Activated CD4-positive, alpha-beta T cell treated with anti-CD3 and anti-CD28 coated beads for 36 hours (primary cell): Measurements from ENCODE around the gene REV1. TPM values are rescaled to one million over a fixed set of nuclear protein-coding genes. Genes with fewer than 3 reads are reported as not detected.
"Not testable (repeated sequence)": the region's sequence is repeated elsewhere in the genome, so short reads cannot be mapped to it uniquely, and the experiment has no call there.

ENCODE experiments used
- ATAC-seq: fragments of 200-7000 bp; cut with Tn5 transposase; one replicate; pipeline ENCODE4 v1.10.0; 2021; ENCODE audit warnings: mild to moderate bottlenecking, moderate library complexity
- CTCF ChIA-PET: fragments of 350-600 bp; sonication (Branson Sonifier 250); formaldehyde crosslinking; loops from one replicate; lab custom pipeline; 2021; ENCODE audit warnings: antibody characterized with exemption; lab: Charles Lee
- POLR2A ChIA-PET: fragments of 350-600 bp; sonication (Branson Sonifier 250); formaldehyde crosslinking; loops from one replicate; lab custom pipeline; 2021; ENCODE audit warnings: antibody characterized with exemption, inconsistent platforms; lab: Charles Lee
- DNase-seq: peaks from one replicate; pipeline ENCODE4 v3.0.0-alpha.2; 2020
- H3K27ac Mint-ChIP-seq: one replicate; pipeline ENCODE4 v1.8.0; 2021; ENCODE audit warnings: mixed read lengths
- H3K27me3 Mint-ChIP-seq: one replicate; pipeline ENCODE4 v1.8.0; 2021; ENCODE audit warnings: mixed read lengths
- H3K36me3 Mint-ChIP-seq: one replicate; pipeline ENCODE4 v1.8.0; 2021; ENCODE audit warnings: low read depth, mixed read lengths
- H3K4me1 Mint-ChIP-seq: one replicate; pipeline ENCODE4 v1.8.0; 2021; ENCODE audit warnings: mixed read lengths
- H3K4me3 Mint-ChIP-seq: one replicate; pipeline ENCODE4 v1.8.0; 2021; ENCODE audit warnings: mild to moderate bottlenecking, moderate library complexity, mixed read lengths
- H3K9me3 Mint-ChIP-seq: one replicate; pipeline ENCODE4 v1.8.0; 2021; ENCODE audit warnings: low read depth, mixed read lengths
- intact Hi-C, 2 experiments: fragments of 100-400 bp; cut with DNase I in 1 of 2; cut with micrococcal nuclease in 1 of 2; formaldehyde crosslinking; loops; one replicate each; pipeline versions ENCODE4 v1.14.2 to v1.15.1; 2022 to 2024; cut with DNase I, micrococcal nuclease
- total RNA-seq, 2 experiments: library from RNA; stranded (reverse); gene quantifications; one replicate each; pipeline ENCODE4 v1.2.3, GENCODE V29; 2021

Gene REV1
- total RNA-seq, 2 experiments from 2014 or later: 30.0 to 38.2 TPM

DNA sequence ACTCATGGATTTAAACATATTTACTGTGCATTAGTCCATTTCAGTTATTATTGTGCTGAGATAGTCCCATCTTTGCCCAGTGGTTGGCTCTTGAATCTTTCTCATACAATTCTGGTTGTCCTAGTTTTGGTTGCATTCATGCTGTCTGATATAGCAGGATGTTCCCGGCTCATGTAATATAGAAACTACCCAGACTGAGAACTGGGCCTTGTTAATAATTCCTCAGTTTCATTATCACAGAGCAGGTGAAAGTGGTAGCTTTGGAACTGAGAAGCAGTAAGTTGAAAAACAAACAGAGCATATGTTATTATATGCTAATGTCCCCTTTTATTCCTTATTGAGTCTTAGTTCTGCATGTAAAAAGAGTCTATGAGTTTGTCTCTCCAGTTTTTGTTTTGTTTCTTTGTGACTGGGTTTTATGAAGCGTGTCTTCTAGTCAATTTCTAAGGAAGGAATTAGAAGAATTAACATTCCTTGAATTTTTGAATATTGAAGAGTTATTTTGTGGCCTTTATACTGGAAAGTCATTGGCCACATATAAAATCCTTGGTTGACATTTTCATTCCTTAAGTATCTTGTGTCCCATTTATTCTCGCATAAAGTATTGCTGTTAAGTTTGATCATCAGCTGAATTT is 109.3 kb downstream of the REV1 start:
- H3K27me3 Mint-ChIP-seq: no peaks in the 10 kb centered on the region
- H3K4me1 Mint-ChIP-seq: peaks cover 38% of the 10 kb centered on the region
- no peaks in the 10 kb centered on the region for H3K9me3 Mint-ChIP-seq
- peak overlapping the region; percentile 59 for H3K27ac Mint-ChIP-seq
- intact Hi-C loops: no loop called here
- ATAC-seq (peak; percentile 27), DNase-seq (no peak)
- ChIA-PET POLR2A (no interaction called here), CTCF (interaction anchor here (0.7 kb wide), 1 partner anchor 9 kb away, joined by 3 read pairs; no protein-coding TSS in a partner anchor)
- no peak overlapping the region for H3K4me3 Mint-ChIP-seq
- peaks cover 66% of the 10 kb centered on the region for H3K36me3 Mint-ChIP-seq

DNA sequence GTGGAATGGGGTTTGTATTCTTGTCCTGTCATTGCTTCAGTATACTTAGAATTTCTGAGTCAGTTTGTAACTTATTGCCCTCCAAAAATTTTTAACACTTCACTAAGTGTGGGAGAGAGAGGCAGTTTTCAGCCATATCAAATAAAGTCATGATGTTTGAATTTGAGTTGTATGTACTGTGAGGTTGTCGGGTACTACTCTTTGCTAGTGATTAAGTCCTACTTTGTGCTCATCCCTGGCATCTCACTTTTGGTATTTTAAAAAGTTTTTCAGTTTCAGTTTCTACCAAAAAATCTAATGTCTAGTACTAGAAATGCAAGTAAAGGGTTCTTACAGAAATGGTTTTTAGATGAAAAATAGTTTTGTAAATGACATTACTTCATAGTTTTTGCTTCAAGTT is 111.9 kb downstream of the REV1 start:
- Mint-ChIP-seq H3K9me3 (peaks cover 7% of the 10 kb centered on the region), H3K27ac (peak overlapping the region; percentile 65), H3K4me3 (no peak overlapping the region), H3K27me3 (no peaks in the 10 kb centered on the region), H3K36me3 (peaks cover 77% of the 10 kb centered on the region), H3K4me1 (peaks cover 40% of the 10 kb centered on the region)
- ChIA-PET CTCF (interaction anchor here (0.6 to 0.8 kb wide), 3 partner anchors 41 to 673 kb away, joined by 3 to 4 read pairs (median 3); partner anchors contain the start of gene EIF5B), POLR2A (no interaction called here)
- intact Hi-C loops: loop anchor here (1.0 to 2.0 kb wide), 2 partner anchors 29 to 42 kb away; partner anchors contain the start of gene TXNDC9 (in 1 of the 2)
- ATAC-seq (peak; percentile 87), DNase-seq (no peak)

DNA sequence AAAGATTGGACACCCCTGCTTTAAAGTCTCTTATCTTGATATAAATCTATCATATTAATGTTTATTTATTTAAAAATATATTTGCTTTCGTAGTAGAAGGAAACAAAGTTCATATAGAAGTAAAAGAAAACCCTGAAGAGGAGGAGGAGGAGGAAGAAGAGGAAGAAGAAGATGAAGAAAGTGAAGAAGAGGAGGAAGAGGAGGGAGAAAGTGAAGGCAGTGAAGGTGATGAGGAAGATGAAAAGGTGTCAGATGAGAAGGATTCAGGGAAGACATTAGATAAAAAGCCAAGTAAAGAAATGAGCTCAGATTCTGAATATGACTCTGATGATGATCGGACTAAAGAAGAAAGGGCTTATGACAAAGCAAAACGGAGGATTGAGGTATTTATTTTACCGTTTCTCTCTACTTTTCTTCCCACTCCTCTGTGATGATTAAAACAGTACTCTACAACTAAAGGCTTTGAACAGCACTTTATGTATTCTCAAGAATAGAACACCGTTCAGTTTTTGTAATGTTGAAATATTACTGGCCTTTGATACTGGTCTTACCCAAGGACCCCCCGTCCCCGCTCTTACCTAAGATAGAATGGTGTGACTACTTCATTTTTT is 113.5 kb downstream of the REV1 start:
- ChIA-PET POLR2A (no interaction called here), CTCF (interaction anchor here (2.1 kb wide), 1 partner anchor 11 kb away, joined by 6 read pairs; no protein-coding TSS in a partner anchor)
- Mint-ChIP-seq H3K9me3 (peaks cover 7% of the 10 kb centered on the region), H3K27me3 (no peaks in the 10 kb centered on the region), H3K27ac (peak overlapping the region; percentile 63), H3K36me3 (peaks cover 78% of the 10 kb centered on the region), H3K4me1 (peaks cover 40% of the 10 kb centered on the region), H3K4me3 (no peak overlapping the region)
- no peak for DNase-seq
- intact Hi-C loops: loop anchor here in 1 of 2 experiments (2.0 kb wide), 1 partner anchor 28 kb away; no protein-coding TSS in a partner anchor
- peak; percentile 63 for ATAC-seq

DNA sequence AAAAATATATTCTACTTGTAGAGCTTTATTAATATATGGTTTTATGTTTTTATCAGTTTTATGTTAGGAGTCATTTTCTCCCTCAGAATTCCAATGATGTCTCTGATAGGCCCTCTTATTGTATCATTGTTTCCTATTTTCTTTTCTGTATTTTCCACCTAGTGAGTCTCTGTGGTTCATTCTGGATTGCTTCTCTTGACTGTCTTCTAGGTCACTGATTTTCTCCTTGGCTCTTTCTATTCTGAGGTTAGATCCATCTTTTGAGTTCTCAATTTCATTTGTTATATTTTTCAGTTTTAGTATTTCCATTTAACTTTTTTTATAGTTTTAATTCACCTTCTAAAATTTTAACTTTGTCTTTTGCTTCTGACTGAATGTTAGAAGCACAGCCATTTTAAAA is 115.1 kb downstream of the REV1 start:
- peaks cover 72% of the 10 kb centered on the region for H3K36me3 Mint-ChIP-seq
- peaks cover 28% of the 10 kb centered on the region for H3K4me1 Mint-ChIP-seq
- no peak overlapping the region for H3K4me3 Mint-ChIP-seq
- intact Hi-C loops: no loop called here
- H3K9me3 Mint-ChIP-seq: peaks cover 7% of the 10 kb centered on the region
- ATAC-seq (no peak), DNase-seq (no peak)
- CTCF ChIA-PET: interaction anchor here (0.6 to 1.5 kb wide), 3 partner anchors 10 to 116 kb away, joined by 3 to 5 read pairs (median 3); no protein-coding TSS in a partner anchor
- peak overlapping the region; percentile 11 for H3K27ac Mint-ChIP-seq
- POLR2A ChIA-PET: no interaction called here
- H3K27me3 Mint-ChIP-seq: no peaks in the 10 kb centered on the region

DNA sequence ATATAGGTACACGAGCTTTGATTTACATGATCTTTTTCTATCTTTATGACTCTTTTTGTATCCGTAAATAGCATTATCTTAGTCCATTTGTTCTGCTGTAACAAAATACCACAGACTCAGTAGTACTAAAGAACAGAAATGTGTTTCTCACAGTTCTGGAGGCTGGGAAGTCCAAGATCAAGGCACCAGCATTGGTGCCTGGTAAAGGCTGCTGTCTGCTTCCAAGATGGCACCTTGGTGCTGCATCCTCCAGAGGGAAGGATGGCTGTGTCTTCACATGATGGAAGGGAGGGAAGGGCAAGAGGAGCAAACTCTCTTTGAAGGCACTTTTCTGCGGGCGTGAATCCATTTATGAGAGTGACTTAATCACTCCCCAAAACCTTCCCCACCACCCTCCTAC is 116.7 kb downstream of the REV1 start:
- ChIA-PET POLR2A (interaction anchor here (0.6 kb wide), 1 partner anchor 211 kb away, joined by 4 read pairs; no protein-coding TSS in a partner anchor), CTCF (interaction anchor here (1.2 to 2.3 kb wide), 3 partner anchors 16 to 118 kb away, joined by 3 to 7 read pairs (median 4); partner anchors contain the start of gene TXNDC9)
- Mint-ChIP-seq H3K27me3 (no peaks in the 10 kb centered on the region), H3K36me3 (peaks cover 72% of the 10 kb centered on the region), H3K4me3 (no peak overlapping the region), H3K9me3 (peaks cover 7% of the 10 kb centered on the region), H3K27ac (peak overlapping the region; percentile 8), H3K4me1 (peaks cover 22% of the 10 kb centered on the region)
- DNase-seq (no peak), ATAC-seq (no peak)
- intact Hi-C loops: no loop called here

DNA sequence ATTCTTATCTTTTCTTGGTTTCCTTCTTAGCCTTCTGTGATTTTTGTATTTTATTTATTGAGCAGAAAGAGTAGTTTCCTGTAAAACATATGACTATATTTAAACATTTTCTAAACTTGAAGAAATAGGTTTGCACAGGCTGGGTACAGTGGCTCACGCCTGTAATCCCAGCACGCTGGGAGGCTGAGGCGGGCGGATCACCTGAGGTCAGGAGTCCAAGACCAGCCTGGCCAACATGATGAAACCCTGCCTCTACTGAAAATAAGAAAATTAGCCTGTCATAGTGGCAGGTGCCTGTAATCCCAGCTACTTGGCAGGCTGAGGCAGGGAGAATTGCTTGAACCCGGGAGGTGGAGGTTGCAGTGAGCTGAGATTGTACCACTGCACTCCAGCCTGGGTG is 121.0 kb downstream of the REV1 start:
- DNase-seq, H3K9me3 Mint-ChIP-seq, CTCF ChIA-PET, H3K4me1 Mint-ChIP-seq, ATAC-seq, H3K27ac Mint-ChIP-seq, intact Hi-C loops, H3K4me3 Mint-ChIP-seq, H3K27me3 Mint-ChIP-seq: not testable (repeated sequence)
- POLR2A ChIA-PET: interaction anchor here (0.6 kb wide), 1 partner anchor 18 kb away, joined by 3 read pairs; no protein-coding TSS in a partner anchor
- H3K36me3 Mint-ChIP-seq: peaks cover 63% of the 10 kb centered on the region

DNA sequence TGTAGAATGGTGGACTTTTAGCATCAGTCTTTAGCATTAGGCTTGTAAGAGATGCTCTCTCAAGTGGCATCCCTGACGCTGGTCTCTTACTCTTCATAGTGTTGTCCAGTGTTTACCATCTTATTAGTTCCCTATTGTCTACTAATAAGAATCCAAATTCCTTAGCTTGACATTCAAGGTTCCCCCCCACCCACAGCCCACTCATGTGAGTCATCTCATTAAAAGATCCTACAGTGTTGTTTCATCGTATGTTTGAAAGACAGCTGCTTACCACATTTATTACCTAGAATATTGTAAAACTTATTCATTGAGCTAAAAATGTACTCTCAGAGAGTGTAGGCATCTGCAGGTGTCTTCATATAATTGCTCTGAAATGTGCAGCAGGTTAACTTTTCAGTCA is 124.2 kb downstream of the REV1 start:
- DNase-seq: no peak
- H3K27ac Mint-ChIP-seq: no peak overlapping the region
- ATAC-seq: no peak
- peaks cover 59% of the 10 kb centered on the region for H3K36me3 Mint-ChIP-seq
- H3K4me3 Mint-ChIP-seq: no peak overlapping the region
- intact Hi-C loops: no loop called here
- CTCF ChIA-PET: interaction anchor here (0.7 to 2.0 kb wide), 6 partner anchors 8 to 31 kb away, joined by 3 to 6 read pairs (median 4); partner anchors contain the start of gene TXNDC9
- no peaks in the 10 kb centered on the region for H3K27me3 Mint-ChIP-seq
- no peaks in the 10 kb centered on the region for H3K9me3 Mint-ChIP-seq
- H3K4me1 Mint-ChIP-seq: no peaks in the 10 kb centered on the region
- POLR2A ChIA-PET: interaction anchor here (0.6 kb wide), 1 partner anchor 315 kb away, joined by 3 read pairs; no protein-coding TSS in a partner anchor

DNA sequence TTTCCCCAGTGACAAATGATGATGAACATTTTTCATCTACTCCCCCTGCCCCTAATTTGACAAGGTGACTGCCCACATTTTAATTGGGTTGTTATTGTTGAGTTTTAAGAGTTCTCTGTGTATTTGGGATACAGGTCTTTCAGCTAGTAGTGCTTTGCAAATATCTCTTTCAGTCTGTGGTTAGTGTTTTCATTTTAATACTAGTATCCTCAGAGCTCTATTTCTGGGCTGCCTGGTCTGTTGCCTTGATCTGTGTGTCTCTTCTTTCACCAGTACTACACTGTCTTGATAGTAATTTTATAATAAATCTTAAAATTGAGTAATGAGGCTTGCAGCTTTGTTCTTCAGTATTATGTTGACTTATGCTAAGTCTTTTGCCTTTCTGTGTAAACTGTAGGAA is 133.0 kb downstream of the REV1 start:
- Mint-ChIP-seq H3K27me3 (no peaks in the 10 kb centered on the region), H3K4me3 (no peak overlapping the region), H3K36me3 (peaks cover 21% of the 10 kb centered on the region), H3K9me3 (no peaks in the 10 kb centered on the region), H3K27ac (no peak overlapping the region), H3K4me1 (peaks cover 39% of the 10 kb centered on the region)
- ATAC-seq (no peak), DNase-seq (no peak)
- intact Hi-C loops: no loop called here
- ChIA-PET CTCF (interaction anchor here (1.2 to 1.8 kb wide), 3 partner anchors 8 to 16 kb away, joined by 4 to 7 read pairs (median 5); no protein-coding TSS in a partner anchor), POLR2A (interaction anchor here (1.0 kb wide), 1 partner anchor 15 kb away, joined by 6 read pairs; no protein-coding TSS in a partner anchor)

DNA sequence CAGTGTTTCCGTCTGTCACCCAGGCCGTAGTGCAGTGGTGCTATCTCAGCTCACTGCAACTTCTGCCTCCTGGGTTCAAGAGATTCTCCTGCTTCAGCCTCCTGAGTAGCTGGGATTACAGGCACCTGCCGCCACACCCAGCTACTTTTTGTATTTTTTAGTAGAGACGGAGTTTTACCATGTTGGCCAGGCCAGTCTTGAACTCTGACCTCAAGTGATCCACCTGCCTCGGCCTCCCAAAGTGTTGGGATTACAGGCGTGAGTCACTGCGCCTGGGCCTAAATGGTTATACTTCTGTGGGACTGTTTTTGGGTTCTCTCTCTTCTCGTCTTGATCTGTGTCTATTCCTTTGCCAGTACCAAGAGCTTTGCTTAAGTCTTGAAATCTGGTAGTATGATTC is 135.0 kb downstream of the REV1 start:
- CTCF ChIA-PET: interaction anchor here (0.6 to 1.4 kb wide), 2 partner anchors 18 to 752 kb away, joined by 3 to 4 read pairs; partner anchors contain the start of gene EIF5B
- ATAC-seq, H3K36me3 Mint-ChIP-seq, H3K27ac Mint-ChIP-seq, DNase-seq, H3K9me3 Mint-ChIP-seq, POLR2A ChIA-PET, intact Hi-C loops, H3K4me3 Mint-ChIP-seq, H3K27me3 Mint-ChIP-seq: not testable (repeated sequence)
- H3K4me1 Mint-ChIP-seq: peaks cover 54% of the 10 kb centered on the region

DNA sequence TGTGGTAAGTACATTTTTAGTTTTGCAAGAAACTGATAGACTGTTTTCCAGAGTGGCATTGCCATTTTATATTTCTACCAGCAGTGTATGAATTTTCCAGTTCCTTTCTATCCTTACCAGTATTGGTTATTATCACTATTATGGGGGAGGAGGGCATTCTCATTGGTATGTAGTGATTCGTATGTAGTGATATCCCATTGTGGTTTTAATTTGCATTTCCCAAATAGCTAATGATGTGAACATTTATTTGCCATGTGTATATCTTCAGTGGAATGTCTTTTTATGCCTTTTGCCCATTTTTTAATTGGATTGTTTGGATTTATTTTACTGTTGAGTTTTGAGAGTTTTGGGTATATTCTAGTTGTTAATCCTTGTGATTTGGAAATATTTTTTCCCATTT is 135.7 kb downstream of the REV1 start:
- CTCF ChIA-PET: interaction anchor here (1.0 to 1.4 kb wide), 2 partner anchors 17 to 22 kb away, joined by 3 to 4 read pairs; partner anchors contain the start of gene EIF5B
- Mint-ChIP-seq H3K27ac (no peak overlapping the region), H3K4me3 (no peak overlapping the region), H3K4me1 (peaks cover 60% of the 10 kb centered on the region), H3K27me3 (no peaks in the 10 kb centered on the region), H3K9me3 (no peaks in the 10 kb centered on the region), H3K36me3 (peaks cover 11% of the 10 kb centered on the region)
- no peak for ATAC-seq
- DNase-seq: no peak
- intact Hi-C loops: no loop called here
- POLR2A ChIA-PET: no interaction called here
